ENCODE measurements around the gene MT1X.

Gene MT1X

DNA sequence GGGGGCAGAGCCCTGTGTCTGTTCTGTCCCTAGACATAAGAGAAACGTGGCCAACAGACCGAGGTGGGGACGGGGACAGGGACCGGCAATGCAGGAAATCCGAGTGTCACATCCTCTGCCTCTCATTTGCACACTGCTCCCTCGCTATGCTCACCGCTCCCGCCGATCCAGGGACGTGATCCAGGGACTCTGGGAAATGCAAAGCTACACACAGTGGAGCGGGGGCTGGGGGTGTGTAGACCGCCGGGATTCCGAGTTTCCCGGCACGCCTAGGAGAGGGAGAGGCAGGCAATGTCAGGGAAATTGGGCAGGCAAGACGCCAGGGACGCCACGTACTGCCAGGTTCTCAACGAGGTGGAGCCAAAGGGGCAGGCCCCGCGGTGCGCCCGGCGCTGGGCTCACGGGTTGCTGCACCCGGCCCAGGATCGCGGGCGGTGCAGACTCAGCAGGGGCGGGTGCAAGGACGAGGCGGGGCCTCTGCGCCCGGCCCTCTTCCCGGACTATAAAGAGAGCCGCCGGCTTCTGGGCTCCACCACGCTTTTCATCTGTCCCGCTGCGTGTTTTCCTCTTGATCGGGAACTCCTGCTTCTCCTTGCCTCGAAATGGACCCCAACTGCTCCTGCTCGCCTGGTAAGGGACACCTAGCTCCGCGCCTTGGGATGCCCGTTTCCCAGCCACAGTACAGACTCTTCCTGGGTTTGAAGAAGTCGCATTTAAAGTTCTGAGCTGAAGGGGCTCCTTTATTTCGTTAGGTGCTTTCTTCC is at the start of gene MT1X:
Gene MT1X (plus strand): TSS at position 532 of the 764 bp plus-strand sequence. CDS start 71 bp downstream, at position 603.
- peak; percentile 90 for DNase-seq

DNA sequence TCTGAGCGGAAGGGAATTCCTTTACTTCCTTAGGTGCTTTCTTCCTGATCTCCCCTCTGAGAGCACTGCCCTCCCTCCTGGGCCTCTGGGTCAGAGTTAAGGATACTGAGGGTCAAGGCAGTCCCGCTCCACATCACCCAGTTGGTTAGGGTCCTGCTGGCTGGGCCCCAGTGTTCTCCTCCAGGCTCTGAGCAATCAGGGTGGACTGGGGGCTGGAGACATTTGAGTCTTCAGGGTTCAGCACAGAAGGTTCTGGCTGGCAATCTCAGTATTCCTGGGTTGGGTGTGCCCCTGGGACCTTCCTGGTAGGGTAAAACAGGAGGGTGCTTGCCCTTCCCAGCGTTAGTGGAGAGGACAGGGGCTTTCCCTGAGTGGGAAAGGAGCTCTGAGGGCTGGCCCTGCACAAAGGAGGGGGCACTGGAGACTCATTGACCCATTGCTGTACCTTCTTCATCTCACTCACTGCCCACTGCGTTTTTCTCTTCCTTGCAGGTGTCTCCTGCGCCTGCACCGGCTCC is 49.4 kb upstream of the MT1X start:
- no peak for DNase-seq

DNA sequence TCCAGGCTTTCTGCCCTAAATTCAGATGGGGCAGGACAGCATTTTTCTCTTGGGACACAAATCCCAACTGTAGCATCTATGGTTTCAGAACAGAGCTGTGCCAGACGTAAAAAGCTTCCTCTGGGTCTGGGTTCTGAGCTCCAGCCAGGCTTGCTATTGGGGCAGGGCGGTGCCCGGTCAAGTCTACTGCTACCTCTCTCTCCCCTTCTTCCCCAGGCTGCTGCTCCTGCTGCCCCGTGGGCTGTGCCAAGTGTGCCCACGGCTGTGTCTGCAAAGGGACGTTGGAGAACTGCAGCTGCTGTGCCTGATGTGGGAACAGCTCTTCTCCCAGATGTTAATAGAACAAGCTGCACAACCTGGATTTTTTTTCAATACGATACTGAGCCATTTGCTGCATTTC is 48.7 kb upstream of the MT1X start:
- no peak for DNase-seq

DNA sequence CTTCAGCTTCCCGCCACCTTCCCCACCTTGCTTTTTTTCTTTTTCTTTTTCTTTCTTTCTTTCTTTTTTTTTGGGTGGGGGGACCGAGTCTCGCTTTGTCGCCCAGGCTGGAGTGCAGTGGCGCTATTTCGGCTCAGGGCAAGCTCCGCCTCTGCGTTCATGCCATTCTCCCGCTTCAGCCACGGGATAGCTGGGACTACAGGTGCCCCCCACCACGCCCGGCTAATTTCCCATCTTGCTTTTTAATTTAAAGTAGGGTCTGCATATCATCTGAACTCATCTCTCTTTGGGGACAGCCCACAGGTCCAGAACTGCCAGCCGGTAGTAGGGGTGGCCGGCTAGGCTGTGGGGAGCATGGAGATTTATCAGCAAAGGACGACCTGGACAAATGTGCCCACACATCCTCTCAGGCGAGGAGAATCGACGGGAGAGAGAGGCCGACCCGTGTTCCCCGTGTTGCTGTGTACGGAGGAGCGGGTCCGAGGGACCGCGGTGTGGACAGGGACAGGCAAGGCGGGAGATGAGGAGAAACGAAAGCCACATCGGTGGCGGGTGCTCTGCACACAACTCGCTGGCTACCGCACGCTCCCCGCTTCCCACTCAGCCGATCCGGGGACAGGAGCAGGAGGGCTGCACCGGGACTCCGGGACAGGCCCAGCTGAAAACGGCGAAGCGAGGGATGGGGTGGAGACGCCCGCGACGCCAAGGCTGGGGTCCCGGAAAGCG is 47.4 kb upstream of the MT1X start:
- no peak for DNase-seq

DNA sequence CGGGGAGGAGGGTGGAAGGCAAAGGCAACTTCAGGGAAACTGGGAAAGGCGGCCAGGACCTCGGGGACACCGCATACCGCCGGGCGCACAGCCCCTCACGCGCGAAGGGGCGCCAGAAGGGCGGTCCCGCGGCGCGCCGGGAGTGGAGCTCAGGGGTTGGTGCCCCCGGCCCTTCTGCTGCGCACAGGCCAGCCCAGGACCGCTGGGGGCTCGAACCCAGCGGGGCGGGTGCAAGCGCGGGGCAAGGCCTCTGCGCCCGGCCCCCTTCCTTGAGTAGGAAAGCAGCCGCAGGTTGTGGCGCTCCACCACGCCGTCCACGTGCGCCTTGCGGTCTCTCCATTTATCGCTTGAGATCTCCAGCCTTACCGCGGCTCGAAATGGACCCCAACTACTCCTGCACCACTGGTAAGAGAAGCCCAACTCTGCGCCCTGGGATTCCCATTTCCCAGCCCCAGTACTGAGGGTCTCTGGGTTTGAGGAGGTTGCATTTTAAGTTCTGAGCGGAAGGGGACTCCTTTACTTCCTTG is 46.8 kb upstream of the MT1X start:
- DNase-seq, result no peak

DNA sequence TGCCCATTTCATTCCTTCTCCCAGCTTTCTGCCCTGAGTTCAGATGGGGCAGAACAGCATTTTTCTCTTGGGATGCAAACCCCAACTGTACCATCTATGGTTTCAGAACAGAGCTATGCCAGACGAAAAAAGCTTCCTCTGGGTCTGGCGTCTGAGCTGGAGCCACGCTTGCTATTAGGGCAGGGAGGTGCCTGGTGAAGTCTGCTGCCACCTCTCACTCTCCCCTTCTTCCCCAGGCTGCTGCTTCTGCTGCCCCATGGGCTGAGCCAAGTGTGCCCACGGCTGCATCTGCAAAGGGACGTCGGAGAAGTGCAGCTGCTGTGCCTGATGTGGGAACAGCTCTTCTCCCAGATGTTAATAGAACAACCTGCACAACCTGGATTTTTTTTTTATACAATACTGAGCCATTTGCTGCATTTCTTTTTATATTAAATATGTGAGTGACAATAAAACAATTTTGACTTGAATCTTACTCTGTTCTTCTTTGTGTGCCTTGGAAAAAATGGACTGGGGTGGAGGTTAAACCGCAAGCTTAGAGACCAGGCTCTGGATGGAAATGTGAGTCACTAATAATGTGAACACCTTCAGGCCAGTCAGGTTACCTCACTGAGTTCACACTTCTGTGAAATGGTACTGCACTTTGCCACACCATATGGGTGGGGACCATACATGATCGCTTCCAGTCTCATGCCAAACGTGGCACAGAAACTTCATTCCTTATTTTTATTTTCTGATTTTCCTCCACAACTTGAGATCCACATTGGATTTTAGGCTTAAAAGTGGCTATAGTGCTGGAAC is 45.5 kb upstream of the MT1X start:
- no peak for DNase-seq

DNA sequence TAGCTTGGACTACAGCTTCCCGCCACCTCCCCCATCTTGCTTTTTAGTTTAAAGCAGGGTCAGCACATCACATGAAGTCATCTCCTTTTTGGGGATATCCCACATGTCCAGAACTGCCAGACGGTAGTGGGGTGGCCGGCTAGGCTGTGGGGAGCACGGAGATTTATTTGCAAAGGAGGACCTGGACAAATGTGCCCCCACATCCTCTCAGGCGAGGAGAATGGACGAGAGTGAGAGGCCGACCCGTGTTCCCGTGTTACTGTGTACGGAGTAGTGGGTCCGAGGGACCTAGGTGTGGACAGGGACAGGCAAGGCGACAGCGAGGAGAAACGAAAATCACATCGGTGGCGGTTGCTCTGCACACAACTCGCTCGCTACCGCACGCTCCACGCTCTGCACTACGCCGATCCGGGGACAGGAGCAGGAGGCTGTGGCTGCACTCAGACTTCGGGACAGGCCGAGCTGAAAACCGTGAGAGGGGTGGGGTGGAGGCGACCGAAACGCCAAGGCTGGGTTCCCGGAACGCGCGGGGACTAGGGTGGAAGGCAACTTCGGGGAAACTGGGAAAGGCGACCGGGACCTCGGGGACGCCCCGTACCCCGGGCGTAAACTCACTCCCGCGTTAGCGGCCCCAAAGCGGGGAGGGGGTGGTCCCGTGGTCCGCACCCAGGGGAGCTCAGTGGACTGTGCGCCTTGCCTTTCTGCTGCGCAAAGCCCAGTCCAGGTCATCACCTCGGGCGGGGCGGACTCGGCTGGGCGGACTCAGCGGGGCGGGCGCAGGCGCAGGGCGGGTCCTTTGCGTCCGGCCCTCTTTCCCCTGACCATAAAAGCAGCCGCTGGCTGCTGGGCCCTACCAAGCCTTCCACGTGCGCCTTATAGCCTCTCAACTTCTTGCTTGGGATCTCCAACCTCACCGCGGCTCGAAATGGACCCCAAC is 44.2 kb upstream of the MT1X start, which contains the start of gene MT1A:
Gene MT1A (plus strand): TSS at position 853 of the 937 bp plus-strand sequence. CDS start 73 bp downstream, at position 926.
- no peak for DNase-seq

DNA sequence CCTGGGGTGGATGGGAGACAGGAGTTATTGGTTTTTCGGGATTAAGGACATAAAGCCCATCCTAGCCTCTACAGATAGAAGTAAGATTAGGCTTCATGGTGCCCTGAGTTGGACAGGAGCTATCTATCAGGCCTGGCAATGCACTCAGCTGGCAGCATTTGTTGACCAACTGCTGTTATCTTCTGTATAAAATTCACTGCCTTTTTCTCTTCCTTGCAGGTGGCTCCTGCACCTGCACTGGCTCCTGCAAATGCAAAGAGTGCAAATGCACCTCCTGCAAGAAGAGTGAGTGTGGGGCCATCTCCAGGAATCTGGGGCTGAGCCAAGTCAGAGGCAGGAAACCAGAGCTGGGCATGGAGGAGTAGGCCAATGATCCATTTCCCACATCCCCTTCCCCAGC is 43.2 kb upstream of the MT1X start:
- no peak for DNase-seq

DNA sequence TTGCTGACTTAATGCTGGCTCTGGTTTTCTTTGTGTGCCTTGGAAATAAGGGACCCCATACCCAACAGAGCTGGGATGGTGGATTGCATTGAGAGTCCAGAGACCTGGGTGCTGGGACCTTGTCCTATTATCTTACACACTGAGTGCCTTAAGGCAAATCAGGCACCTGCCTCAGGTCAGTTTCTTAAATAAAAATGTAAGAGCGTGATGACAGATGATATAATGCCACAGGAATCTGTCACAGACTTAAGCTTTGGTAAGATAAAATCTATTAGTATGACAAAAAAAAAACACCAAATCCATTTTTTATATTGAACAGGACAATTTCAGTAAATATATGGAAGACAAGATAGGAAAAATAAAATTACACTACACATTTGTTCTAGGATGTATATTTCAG is 42.2 kb upstream of the MT1X start:
- DNase-seq, result no peak

DNA sequence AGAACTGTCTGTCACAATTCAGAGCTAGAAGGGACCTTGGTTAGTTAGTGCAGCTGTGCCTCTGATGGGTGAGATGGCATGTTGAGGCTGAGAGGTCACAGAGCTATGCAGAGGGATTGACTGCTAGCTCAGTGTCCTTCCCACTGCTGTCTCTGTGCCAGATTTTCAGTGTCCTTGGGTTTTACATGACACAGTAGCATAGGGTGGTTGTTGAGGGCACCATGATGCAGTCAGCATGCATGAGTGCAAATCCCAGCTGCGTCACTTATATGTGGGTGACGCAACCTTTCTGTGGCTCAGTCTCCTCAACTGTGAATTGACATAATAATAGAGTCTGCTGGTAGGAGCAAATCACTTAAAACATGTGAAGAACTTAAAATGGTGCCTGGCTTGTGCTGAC is 41.1 kb upstream of the MT1X start:
- DNase-seq, result no peak

DNA sequence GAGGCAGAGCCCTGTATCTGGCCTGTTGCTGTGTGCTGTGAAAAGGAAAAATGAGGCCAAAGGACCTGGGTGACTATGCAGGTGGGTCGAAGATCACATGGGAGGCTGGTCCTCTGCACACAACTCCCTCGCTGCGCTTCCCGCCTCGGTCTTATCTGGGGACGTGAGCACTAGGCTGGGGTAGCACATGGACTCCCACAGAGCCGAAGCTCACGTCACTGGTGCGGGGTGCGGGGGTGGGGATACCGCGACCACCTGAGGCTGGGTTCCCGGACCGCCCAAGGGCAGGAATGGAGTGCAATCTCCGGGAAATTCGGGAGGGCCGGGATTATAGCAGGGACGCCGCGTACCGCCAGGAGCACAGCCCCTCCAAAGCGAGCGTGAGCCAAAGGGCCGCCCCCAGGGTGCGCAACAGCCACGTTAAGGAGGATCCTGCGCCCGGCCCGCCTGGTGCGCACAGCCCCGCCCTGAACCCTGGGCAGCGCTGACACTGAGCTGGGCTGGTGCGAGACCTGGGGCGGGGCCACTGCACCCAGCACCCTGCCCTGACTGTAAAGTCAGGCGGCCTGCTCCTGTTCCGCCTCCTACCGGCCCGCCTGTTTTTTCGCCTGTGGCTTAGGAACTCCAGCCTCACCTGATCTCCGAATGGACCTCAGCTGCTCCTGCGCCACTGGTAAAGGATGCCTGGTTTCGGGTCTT is 39.0 kb upstream of the MT1X start:
- DNase-seq, result peak; percentile 82

DNA sequence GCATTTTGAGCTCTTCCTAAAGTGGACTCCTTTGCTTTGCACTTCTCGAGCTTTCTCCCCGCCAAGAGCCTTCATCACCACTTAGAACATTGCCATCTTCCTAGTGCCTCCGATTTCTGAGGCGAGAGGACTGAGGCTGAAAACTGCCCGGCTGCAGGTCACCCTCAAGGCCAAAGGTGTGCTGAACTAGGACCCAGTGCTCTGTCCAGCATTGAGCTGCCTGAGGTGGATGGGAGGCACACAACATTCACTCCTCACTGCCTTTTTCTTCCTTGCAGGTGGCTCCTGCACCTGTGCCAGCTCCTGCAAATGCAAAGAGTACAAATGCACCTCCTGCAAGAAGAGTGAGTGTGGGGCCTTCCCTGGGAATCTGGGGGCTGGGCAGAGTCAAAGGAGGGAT is 38.4 kb upstream of the MT1X start:
- no peak for DNase-seq

DNA sequence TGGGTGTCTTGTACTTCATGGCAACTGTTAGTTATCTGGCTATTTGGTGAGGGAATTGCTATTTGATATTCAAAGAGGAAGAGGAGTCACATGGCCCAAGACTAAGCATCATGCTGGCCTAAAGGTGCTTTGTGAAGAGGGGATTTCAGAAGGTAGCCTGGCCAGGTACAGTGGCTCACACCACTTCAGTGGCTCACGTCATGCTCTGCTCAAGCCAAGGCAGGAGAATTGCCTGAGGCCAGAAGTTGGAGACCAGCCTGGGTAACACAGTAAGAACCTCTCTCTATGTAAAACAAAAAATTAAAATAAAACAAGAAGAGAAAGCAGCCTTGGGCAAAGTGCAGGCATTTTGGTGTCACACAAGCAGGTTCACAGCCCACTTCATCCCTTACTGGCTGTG is 37.0 kb upstream of the MT1X start:
- DNase-seq, result no peak

DNA sequence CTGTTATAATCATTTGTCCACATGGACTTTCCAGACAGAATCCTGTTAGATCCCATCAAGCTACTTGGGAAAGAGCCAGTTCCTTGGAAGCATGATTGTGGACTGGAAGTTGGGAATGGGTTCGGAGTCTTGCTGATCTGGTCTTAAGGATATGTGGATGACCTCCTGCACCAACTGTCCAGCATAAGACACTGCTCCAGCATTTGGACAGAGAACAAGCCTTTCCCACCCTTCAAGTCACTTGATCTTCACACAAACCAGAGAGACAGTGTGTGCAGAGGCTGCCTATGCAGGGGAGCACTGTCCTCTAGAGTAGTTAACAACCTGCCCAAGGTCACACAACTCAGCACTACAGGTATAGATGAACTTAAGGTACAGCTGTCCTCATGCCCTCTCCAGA is 36.4 kb upstream of the MT1X start:
- no peak for DNase-seq

DNA sequence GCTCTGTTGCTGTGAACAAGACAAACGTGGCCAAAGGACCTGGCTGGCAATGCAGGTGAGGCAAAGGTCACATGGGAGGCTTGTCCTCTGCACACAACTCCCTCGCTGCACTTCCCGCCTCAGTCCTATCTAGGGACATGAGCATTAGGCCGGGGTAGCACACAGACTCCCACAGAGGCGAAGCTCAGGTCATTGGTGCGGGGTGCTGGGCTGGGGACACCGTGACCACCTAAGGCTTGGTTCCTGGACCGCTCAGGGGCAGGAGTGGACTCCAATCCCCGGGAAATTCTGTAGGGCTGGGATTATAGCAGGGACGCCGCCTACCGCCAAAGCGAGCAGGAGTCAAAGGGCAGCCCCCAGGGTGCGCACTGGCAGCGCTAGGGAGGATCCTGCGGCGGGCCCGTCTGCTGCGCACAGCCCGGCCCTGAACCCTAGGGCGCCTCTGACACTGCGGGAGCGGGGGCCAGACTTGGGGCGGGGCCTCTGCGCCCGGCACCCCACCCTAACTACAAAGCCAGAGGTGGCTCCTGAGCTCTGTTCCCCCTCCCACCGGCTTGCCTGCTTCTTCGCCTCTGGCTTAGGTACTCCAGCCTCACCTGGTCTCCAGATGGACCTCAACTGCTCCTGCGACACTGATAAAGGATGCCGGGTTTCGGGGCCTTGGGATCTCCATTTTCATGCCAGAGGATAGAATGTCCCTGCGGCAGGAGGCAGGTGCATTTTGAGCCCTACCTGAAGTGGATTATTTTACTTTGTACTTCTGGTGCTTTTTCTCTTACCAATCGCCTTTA is 34.4 kb upstream of the MT1X start:
- DNase-seq, result no peak

DNA sequence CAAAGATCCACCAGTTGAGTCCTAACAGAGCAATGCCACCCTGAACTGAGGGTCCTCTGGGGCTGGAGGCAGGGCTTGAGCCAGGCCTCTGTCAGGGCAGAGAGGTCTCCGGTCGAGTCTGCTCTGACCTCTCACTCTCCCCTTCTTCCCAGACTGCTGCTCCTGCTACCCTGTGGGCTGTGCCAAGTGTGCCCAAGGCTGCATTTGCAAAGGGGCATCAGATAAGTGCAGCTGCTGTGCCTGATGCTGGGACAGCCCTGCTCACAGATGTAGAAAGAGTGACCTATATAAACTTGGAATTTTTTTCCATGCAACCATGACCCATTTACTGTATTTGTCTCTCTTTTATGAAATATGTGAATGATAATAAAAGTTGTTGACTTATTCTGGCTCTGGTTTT is 33.0 kb upstream of the MT1X start:
- DNase-seq, result no peak

DNA sequence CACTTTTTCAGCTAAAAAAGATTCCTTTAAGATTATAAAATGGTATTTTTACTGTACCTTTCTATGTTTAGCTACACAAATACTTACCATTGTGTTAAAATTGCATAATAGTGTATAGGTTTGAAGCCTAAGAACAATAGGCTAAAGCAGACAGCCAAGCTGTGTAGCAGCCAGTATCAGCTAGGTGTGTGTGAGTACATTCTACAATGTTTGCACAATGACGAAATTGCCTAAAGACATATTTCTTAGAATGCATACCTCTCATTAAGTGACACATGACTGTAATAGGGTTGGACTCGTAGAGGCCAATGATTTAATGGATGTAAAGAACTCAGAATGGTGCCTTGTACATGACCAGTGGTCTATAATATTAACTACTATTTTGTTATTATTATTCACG is 32.5 kb upstream of the MT1X start:
- DNase-seq, result no peak

DNA sequence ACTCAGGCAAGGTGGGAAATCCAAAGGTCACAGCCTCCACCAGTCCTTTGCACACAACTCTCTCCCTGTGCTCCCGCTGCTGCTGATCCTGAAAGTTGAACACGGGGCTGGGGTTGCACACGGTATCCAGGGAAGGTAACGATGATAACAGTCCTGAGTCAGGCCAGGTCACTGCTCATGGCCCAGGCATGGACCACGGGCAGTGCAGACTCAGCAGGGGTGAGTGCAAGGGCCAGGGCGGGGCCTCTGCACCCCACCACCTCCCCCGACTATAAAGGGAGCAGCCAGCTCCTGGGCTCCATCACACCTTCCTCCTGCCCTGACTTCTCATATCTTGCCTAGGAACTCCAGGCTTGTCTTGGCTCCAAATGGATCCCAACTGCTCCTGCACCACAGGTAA is 30.7 kb upstream of the MT1X start, which contains the start of gene MT1B:
Gene MT1B (plus strand): TSS at position 301 of the 400 bp plus-strand sequence. CDS start 68 bp downstream, at position 369.
- no peak for DNase-seq

DNA sequence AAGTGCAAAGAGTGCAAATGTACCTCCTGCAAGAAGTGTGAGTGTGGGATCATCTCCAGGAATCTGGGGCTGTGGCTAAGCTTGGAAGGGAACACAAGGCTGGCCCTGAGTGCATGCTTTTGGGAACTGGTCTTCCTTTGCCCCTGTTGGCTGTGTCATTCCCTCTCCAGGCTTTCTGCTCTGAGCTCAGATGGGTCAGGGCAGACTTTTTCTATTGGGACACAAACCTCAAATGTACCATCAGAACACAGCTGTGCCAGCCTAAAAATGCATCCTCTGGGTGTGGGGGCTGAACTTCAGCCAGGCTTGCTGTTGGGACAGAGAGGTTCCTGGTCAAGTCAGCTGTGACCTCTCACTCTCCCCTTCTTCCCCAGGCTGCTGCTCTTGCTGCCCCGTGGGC is 29.7 kb upstream of the MT1X start:
- DNase-seq, result no peak

DNA sequence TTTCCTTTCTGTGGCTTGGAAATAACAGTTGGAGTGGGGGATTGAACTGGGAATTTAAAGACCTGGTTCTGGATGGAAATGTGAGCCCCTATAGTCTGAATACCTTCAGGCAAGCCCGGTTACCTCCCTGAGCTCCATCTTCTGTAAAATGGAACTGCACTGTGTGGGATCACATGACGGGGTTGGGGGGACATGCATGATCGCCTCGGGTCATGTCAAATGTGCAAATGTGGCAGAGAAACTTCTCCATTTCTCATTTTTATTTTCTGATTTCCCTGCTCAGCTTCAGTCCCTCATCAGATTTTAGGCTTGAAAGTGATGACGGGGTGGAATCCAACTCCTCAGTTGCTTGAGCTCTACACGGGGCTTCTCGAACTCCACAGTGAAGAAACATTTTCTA is 29.1 kb upstream of the MT1X start:
- DNase-seq, result no peak
